DMS79 treated with DMSO at 0.1 percent for 48 hours (cell line): ENCODE data around the gene ITPR2.
"Not testable (repeated sequence)": the region's sequence is repeated elsewhere in the genome, so short reads cannot be mapped to it uniquely, and the experiment has no call there.

Source experiments
- DNase-seq: peaks from one replicate; lab custom pipeline; 2025; lab: John Stamatoyannopoulos, UW

Gene ITPR2

GRCh38 chr12:26755362-26755761 lies 77.6 kb downstream of the ITPR2 start:
- DNase-seq: not testable (repeated sequence)

DNA sequence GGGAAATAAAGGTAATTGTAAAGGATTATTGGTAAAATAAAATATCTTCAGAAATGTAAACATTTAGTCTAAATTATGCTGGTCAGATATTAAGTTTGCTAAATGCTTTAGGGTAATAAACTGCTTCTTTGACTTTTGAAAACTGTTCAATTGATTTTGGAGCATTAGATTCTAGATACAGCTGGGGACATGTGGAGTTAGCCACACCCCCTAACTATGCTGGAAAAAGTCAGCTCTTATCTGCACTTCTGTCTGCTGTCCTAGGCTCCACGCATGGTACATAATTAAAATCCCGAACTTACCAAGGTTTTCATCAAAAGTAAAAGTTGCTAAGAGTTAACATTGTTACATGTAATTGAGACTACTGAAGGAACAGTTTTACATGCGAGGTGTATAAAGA lies 78.8 kb downstream of the ITPR2 start:
- no peak for DNase-seq

- DNase-seq: no peak
These were observed 81.8 kb downstream of the ITPR2 start for GRCh38 chr12:26751179-26751578.

DNA sequence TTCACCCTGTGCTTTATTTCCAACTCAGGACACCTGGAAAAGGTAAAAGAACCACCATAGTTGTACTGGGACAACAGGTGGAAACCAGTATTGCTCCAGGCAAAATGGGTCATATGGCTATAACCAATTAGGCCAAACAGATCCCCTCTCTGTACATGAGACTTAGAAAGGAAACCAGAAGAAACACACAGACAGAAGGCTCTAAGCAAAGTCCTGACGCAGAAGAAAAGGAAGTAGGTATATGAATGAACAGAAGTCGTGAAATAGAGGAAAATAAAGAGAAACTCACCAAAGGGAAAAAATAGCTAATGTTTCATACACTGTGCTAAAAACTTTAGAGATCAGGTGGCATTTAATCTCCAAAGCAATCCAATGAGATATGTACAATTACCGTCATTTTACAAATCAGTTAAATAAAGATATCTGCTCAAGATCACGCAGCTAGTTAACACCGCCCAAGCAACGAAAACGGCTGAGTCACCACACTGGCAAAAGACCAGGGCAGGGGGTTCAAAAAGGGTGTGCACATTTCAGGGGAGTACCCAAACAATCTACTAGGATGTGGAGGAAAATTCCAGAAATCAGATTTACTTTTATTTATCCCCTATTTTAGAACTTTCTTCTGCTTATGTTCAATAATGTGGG lies 82.3 kb downstream of the ITPR2 start:
- DNase-seq: no peak

GRCh38 chr12:26749781-26750180 lies 83.2 kb downstream of the ITPR2 start:
- peak; percentile 29 for DNase-seq

GRCh38 chr12:26748741-26749431 lies 84.1 kb downstream of the ITPR2 start:
- DNase-seq: no peak

- DNase-seq: no peak
These were observed 84.6 kb downstream of the ITPR2 start for GRCh38 chr12:26748412-26748740.

DNA sequence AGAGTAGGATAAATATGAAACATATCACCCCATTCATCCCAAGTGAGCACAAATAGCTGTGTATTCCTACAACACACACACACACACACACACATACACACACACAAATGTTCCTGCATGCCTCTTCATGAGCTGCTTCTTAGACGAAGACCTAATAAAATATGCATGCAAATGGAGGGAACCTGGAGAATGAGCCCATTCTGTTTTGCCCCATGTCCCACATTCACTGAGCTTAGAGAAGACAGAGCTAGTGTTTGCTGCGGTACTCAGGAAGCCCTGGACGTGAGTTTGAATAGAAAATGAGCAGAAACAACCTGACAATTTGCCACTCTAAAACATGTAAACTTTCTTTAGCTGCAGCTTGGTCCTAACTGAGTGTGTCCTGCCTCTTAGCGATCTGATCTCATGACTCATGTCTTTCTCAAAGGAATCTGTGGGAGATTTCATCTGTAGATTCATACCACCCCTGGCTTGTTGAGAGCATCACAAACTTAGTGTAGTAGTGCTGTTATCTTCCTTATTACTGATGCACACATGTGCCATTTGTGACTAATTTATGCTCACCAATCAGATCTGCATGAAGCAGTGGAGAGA lies 86.8 kb downstream of the ITPR2 start:
- no peak for DNase-seq

DNA sequence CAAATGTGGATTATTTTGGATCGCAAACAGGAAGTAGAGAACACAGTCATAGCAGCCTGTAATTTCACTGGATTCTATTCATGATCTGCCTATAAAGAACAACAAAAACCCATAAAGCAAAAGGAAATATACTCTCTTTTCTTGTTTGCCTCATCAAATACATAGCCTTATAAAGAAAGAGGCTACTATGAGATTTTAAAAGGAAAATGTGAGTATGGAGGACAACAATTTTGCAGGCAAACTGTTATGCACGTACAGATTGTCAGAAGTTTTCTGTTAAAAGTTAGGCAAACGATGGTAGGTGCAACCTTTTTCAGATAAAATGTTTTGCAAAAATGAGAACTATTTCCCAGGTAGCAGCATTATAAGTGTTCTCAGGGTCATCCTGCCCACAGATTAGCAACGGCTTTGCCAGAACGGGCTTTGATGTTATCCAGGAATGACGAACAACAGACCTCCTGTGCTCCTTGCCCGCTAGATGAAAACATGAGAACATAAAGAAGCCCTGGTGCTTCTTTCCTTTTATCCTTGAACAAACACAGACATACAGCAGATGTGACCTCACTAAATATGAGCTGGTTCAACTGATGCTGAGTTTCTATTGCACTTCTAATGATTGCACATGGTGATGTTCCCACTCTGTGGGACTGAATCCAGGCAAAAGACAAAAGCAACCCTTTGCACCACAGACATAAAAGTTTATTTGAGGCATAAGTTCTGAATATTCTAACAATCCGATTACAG lies 88.1 kb downstream of the ITPR2 start:
- no peak for DNase-seq

GRCh38 chr12:26744042-26744626 lies 88.9 kb downstream of the ITPR2 start:
- no peak for DNase-seq

GRCh38 chr12:26741584-26742227 lies 91.3 kb downstream of the ITPR2 start:
- DNase-seq: no peak

- DNase-seq: no peak
These were observed 92.0 kb downstream of the ITPR2 start for GRCh38 chr12:26740991-26741390.

DNA sequence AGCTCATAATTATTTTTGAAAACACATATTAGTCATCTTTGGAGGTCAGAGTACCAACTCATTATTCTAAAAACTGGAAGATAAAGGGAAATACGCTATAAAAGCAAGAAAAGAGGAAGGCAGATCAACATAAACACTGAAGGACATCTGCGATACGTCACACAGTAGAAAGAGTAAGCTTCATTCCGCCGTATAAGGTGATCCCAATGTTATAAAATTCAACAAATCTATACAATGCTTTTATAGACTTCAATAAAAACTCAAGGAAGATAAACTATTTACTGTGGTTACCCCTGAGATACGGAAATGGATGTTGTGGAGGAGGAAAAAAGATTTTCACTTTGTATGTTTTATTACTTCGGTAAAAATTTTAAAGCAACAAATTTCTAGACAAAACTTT lies 92.6 kb downstream of the ITPR2 start:
- no peak for DNase-seq

GRCh38 chr12:26737487-26738030 lies 95.4 kb downstream of the ITPR2 start:
- no peak for DNase-seq

GRCh38 chr12:26736563-26737486 lies 96.2 kb downstream of the ITPR2 start:
- DNase-seq: no peak

DNA sequence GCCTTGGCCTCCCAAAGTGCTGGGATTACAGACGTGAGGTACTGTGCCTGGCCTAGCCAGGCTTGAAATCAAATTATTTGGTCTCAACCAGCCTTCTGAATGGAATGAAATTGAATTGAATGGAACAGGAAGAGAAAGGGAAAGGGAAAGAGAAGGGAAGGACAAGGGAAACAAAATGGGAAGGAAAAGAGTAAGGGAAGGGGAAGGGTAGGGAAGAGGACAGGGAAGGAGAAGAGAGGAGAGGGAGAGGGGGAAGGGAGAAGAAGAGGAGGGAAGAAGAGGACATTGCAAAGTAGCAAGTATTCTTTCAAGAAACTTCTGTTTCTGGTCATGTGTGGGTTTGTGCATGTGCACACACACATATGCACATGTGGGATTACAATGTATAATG lies 97.8 kb downstream of the ITPR2 start:
- DNase-seq: no peak

GRCh38 chr12:26734510-26735248 lies 98.3 kb downstream of the ITPR2 start:
- no peak for DNase-seq

DNA sequence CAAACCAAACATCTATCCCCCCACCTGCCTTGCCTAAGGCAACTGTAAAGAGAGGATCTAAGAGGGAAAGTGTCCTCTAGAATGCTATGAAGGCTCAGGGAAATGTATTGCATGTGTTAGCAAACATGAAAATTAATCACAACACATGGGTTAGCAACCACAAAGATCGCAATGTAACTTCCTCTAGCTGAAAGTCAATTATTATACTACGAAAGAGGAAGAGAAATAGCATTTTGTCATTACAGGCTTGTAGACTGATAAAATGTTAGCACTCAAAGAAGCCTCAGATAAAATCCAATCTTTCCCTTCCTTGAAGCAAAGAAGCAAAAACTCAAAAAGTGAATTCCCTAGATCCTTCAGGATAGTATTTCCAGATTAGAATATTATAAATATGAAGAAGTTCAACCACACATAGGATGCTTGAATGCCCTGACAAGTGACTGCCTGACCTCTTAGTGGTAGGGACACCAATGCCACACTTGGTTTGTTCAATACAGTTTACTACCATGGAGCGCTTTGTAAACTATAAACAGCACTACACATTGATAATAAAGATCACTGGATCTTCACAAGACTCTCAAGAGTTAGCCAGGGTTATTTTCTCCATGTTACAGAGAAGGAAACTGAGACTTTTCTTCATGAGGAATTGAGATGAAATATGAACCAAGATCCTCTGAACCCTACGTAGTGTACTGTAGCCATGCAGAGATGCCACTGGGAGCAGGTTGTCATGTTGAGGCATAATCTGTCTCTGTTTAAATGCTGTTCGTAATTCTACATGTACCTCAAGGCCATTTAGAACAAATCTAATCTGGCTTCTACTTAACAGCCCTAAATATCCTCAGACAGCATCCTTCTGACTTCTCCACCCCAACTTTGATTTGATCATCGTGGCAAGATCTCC lies 100.7 kb downstream of the ITPR2 start:
- no peak for DNase-seq
